Glomerular endothelial cell (primary cell): ENCODE results near the gene TMEM235. TPM values are rescaled to one million over a fixed set of nuclear protein-coding genes. Genes with fewer than 3 reads are reported as not detected.
"Not testable (repeated sequence)": the region's sequence is repeated elsewhere in the genome, so short reads cannot be mapped to it uniquely, and the experiment has no call there.

Experiments used
- DNase-seq: peaks from one replicate; pipeline ENCODE4 v3.0.0-alpha.2; 2011; ENCODE audit warnings: low read depth, low spot score; ENCODE audit errors: extremely low read depth
- total RNA-seq: library from RNA; depleted of rRNA; stranded (reverse); fragments of >200 nt; gene quantifications from 2 replicates; pipeline ENCODE4 v1.2.3, GENCODE V29; 2015

The TMEM235 gene
- total RNA-seq, 1 donor from 2014 or later, result not detected

- DNase-seq, result no peak
Measured at GRCh38 chr17:78214706-78215061, 16.7 kb upstream of the TMEM235 start.

GRCh38 chr17:78219396-78220150 lies 11.9 kb upstream of the TMEM235 start:
- no peak for DNase-seq

GRCh38 chr17:78223061-78223460 lies 8.4 kb upstream of the TMEM235 start:
- DNase-seq, result no peak

- DNase-seq, result no peak
Measured at GRCh38 chr17:78223765-78224164, 7.7 kb upstream of the TMEM235 start.

- no peak for DNase-seq
Measured at GRCh38 chr17:78224231-78225087, 7.0 kb upstream of the TMEM235 start.

GRCh38 chr17:78225088-78225865 lies 6.2 kb upstream of the TMEM235 start:
- no peak for DNase-seq

- DNase-seq, result no peak
Measured at GRCh38 chr17:78226055-78226758, 5.2 kb upstream of the TMEM235 start.

GRCh38 chr17:78226759-78227454 lies 4.5 kb upstream of the TMEM235 start:
- no peak for DNase-seq

GRCh38 chr17:78227455-78227916 lies 3.9 kb upstream of the TMEM235 start:
- DNase-seq, result no peak

GRCh38 chr17:78228176-78228575 lies 3.3 kb upstream of the TMEM235 start:
- no peak for DNase-seq

- DNase-seq, result no peak
Measured at GRCh38 chr17:78230252-78230962, 1.0 kb upstream of the TMEM235 start.

GRCh38 chr17:78231991-78232858 lies 794 bp downstream of the TMEM235 start:
- DNase-seq, result no peak

GRCh38 chr17:78232859-78233173 lies 1.4 kb downstream of the TMEM235 start:
- DNase-seq, result no peak

GRCh38 chr17:78233678-78234077 lies 2.2 kb downstream of the TMEM235 start:
- no peak for DNase-seq

- no peak for DNase-seq
Measured at GRCh38 chr17:78234261-78234865, 2.9 kb downstream of the TMEM235 start.

GRCh38 chr17:78235022-78235421 lies 3.6 kb downstream of the TMEM235 start:
- not testable (repeated sequence) for DNase-seq

GRCh38 chr17:78235885-78236284 lies 4.5 kb downstream of the TMEM235 start:
- DNase-seq, result no peak
